OCI-LY1 (cell line): Measurements from ENCODE around the gene CSDE1.

Source experiments
- EZH2 ChIP-seq: fragments of 200-600 bp; sonication (generic), shearing (Covaris generic); IDR thresholded peaks from 2 replicates; pipeline ENCODE4 v1.8.0; 2017; ENCODE audit warnings: borderline replicate concordance, mixed run types, mild to moderate bottlenecking, antibody characterized with exemption, low read length, moderate library complexity, mixed read lengths
- TF ChIP-seq, protein P1 (sequence below): fragments of 200-600 bp; sonication (generic), shearing (Covaris generic); IDR thresholded peaks from 2 replicates; pipeline ENCODE4 v1.5.1; 2017; ENCODE audit warnings: mild to moderate bottlenecking, antibody characterized with exemption, low read length, moderate library complexity, mixed read lengths

- TF ChIP-seq, protein P1, sequence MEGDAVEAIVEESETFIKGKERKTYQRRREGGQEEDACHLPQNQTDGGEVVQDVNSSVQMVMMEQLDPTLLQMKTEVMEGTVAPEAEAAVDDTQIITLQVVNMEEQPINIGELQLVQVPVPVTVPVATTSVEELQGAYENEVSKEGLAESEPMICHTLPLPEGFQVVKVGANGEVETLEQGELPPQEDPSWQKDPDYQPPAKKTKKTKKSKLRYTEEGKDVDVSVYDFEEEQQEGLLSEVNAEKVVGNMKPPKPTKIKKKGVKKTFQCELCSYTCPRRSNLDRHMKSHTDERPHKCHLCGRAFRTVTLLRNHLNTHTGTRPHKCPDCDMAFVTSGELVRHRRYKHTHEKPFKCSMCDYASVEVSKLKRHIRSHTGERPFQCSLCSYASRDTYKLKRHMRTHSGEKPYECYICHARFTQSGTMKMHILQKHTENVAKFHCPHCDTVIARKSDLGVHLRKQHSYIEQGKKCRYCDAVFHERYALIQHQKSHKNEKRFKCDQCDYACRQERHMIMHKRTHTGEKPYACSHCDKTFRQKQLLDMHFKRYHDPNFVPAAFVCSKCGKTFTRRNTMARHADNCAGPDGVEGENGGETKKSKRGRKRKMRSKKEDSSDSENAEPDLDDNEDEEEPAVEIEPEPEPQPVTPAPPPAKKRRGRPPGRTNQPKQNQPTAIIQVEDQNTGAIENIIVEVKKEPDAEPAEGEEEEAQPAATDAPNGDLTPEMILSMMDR, result no peak
- TF ChIP-seq EZH2, result no peak
These were observed 21.9 kb upstream of the CSDE1 start for GRCh38 chr1:114779722-114780121.
